ENCODE measurements around the gene ASB16. TPM values are rescaled to one million over a fixed set of nuclear protein-coding genes. Genes with fewer than 3 reads are reported as not detected.
"Not testable (repeated sequence)": the region's sequence is repeated elsewhere in the genome, so short reads cannot be mapped to it uniquely, and the experiment has no call there.

ASB16 gene
- polyA plus RNA-seq, 1 donor from 2014 or later: not detected

- no peak overlapping the region for H3K9ac ChIP-seq (ENCODE audit: low read length)
- H3K9me2 ChIP-seq (ENCODE audit: insufficient read depth, low read length): no peaks in the 10 kb centered on the region
- no peaks in the 10 kb centered on the region for H3K9me3 ChIP-seq (ENCODE audit: low read length)
- H3K79me2 ChIP-seq (replicated peaks; ENCODE audit: insufficient read depth, low read length): no peaks in the 10 kb centered on the region
- no peaks in the 10 kb centered on the region for H3K36me3 ChIP-seq (ENCODE audit: insufficient read depth, low read length)
- TF ChIP-seq RAD21 (conservative IDR thresholded peaks at IDR 0.05) (no peak), MXI1 (conservative IDR thresholded peaks at IDR 0.05; ENCODE audit: poor library complexity, severe bottlenecking) (no peak), SMC3 (conservative IDR thresholded peaks at IDR 0.05; ENCODE audit: poor library complexity) (no peak)
- no peak overlapping the region for H3K4me3 ChIP-seq (ENCODE audit: low read length)
- H3K4me2 ChIP-seq (ENCODE audit: low read length): no peak overlapping the region
- no peak overlapping the region for H3K27ac ChIP-seq (ENCODE audit: low read length)
- H3F3A ChIP-seq (ENCODE audit: insufficient read depth, low read length, poor library complexity, severe bottlenecking): no peaks in the 10 kb centered on the region
- H2AFZ ChIP-seq (ENCODE audit: low read depth, low read length): no peak overlapping the region
- H3K27me3 ChIP-seq (ENCODE audit: insufficient read depth, low read depth, low read length): no peaks in the 10 kb centered on the region
- H4K20me1 ChIP-seq (ENCODE audit: insufficient read depth): no peaks in the 10 kb centered on the region
Observed at GRCh38 chr17:44128383-44128782, 42.1 kb upstream of the ASB16 start.

GRCh38 chr17:44130693-44131349 lies 39.7 kb upstream of the ASB16 start:
- H3K79me2 ChIP-seq (replicated peaks; ENCODE audit: insufficient read depth, low read length): no peaks in the 10 kb centered on the region
- no peak overlapping the region for H3K4me3 ChIP-seq (ENCODE audit: low read length)
- H3K4me2 ChIP-seq (ENCODE audit: low read length): no peak overlapping the region
- no peaks in the 10 kb centered on the region for H3K9me3 ChIP-seq (ENCODE audit: low read length)
- no peaks in the 10 kb centered on the region for H3K36me3 ChIP-seq (ENCODE audit: insufficient read depth, low read length)
- H3K9ac ChIP-seq (ENCODE audit: low read length): no peak overlapping the region
- H3K27ac ChIP-seq (ENCODE audit: low read length): no peak overlapping the region
- no peak for TF ChIP-seq EP300 (conservative IDR thresholded peaks at IDR 0.05; ENCODE audit: poor library complexity, severe bottlenecking)
- no peak for TF ChIP-seq RAD21 (conservative IDR thresholded peaks at IDR 0.05)
- TF ChIP-seq MXI1 (conservative IDR thresholded peaks at IDR 0.05; ENCODE audit: poor library complexity, severe bottlenecking): no peak
- TF ChIP-seq SMC3 (conservative IDR thresholded peaks at IDR 0.05; ENCODE audit: poor library complexity): no peak
- TF ChIP-seq TAF1 (IDR thresholded peaks at IDR 0.05; ENCODE audit: low read depth): no peak
- no peak for TF ChIP-seq POLR2AphosphoS5 (IDR thresholded peaks at IDR 0.05)
- TF ChIP-seq, protein P1, sequence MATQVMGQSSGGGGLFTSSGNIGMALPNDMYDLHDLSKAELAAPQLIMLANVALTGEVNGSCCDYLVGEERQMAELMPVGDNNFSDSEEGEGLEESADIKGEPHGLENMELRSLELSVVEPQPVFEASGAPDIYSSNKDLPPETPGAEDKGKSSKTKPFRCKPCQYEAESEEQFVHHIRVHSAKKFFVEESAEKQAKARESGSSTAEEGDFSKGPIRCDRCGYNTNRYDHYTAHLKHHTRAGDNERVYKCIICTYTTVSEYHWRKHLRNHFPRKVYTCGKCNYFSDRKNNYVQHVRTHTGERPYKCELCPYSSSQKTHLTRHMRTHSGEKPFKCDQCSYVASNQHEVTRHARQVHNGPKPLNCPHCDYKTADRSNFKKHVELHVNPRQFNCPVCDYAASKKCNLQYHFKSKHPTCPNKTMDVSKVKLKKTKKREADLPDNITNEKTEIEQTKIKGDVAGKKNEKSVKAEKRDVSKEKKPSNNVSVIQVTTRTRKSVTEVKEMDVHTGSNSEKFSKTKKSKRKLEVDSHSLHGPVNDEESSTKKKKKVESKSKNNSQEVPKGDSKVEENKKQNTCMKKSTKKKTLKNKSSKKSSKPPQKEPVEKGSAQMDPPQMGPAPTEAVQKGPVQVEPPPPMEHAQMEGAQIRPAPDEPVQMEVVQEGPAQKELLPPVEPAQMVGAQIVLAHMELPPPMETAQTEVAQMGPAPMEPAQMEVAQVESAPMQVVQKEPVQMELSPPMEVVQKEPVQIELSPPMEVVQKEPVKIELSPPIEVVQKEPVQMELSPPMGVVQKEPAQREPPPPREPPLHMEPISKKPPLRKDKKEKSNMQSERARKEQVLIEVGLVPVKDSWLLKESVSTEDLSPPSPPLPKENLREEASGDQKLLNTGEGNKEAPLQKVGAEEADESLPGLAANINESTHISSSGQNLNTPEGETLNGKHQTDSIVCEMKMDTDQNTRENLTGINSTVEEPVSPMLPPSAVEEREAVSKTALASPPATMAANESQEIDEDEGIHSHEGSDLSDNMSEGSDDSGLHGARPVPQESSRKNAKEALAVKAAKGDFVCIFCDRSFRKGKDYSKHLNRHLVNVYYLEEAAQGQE (IDR thresholded peaks at IDR 0.05; ENCODE audit: borderline replicate concordance): no peak
- TF ChIP-seq, protein P2, sequence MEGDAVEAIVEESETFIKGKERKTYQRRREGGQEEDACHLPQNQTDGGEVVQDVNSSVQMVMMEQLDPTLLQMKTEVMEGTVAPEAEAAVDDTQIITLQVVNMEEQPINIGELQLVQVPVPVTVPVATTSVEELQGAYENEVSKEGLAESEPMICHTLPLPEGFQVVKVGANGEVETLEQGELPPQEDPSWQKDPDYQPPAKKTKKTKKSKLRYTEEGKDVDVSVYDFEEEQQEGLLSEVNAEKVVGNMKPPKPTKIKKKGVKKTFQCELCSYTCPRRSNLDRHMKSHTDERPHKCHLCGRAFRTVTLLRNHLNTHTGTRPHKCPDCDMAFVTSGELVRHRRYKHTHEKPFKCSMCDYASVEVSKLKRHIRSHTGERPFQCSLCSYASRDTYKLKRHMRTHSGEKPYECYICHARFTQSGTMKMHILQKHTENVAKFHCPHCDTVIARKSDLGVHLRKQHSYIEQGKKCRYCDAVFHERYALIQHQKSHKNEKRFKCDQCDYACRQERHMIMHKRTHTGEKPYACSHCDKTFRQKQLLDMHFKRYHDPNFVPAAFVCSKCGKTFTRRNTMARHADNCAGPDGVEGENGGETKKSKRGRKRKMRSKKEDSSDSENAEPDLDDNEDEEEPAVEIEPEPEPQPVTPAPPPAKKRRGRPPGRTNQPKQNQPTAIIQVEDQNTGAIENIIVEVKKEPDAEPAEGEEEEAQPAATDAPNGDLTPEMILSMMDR (IDR thresholded peaks at IDR 0.05; ENCODE audit: poor library complexity, severe bottlenecking): no peak
- TF ChIP-seq EZH2 (IDR thresholded peaks at IDR 0.05; ENCODE audit: borderline replicate concordance, insufficient read depth, low read length, poor library complexity, severe bottlenecking): no peak
- H3K27me3 ChIP-seq (ENCODE audit: insufficient read depth, low read depth, low read length): no peaks in the 10 kb centered on the region
- H3K9me2 ChIP-seq (ENCODE audit: insufficient read depth, low read length): no peaks in the 10 kb centered on the region
- H3F3A ChIP-seq (ENCODE audit: insufficient read depth, low read length, poor library complexity, severe bottlenecking): no peaks in the 10 kb centered on the region
- no peak overlapping the region for H2AFZ ChIP-seq (ENCODE audit: low read depth, low read length)
- H4K20me1 ChIP-seq (ENCODE audit: insufficient read depth): no peaks in the 10 kb centered on the region

DNA sequence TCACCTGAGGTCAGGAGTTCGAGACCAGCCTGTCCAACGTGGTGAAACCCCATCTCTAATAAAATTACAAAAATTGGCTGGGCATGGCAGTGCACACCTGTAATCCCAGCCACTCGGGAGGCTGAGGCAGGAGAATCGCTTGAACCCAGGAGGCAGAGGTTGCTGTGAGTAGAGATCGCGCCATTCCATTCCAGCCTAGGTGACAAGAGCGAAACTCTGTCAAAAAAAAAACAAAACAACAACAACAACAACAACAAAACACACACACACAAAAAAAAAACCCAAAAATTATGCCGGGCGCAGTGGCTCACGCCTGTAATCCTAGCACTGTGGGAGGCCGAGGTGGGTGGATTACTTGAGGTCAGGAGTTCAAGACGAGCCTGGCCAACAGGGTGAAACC lies 39.1 kb upstream of the ASB16 start:
- H3K4me2 ChIP-seq (ENCODE audit: low read length); H3F3A ChIP-seq (ENCODE audit: insufficient read depth, low read length, poor library complexity, severe bottlenecking); H2AFZ ChIP-seq (ENCODE audit: low read depth, low read length); H3K9me3 ChIP-seq (ENCODE audit: low read length); H3K4me3 ChIP-seq (ENCODE audit: low read length); H3K9me2 ChIP-seq (ENCODE audit: insufficient read depth, low read length); H3K27ac ChIP-seq (ENCODE audit: low read length); H3K27me3 ChIP-seq (ENCODE audit: insufficient read depth, low read depth, low read length); H3K9ac ChIP-seq (ENCODE audit: low read length); H4K20me1 ChIP-seq (ENCODE audit: insufficient read depth); H3K79me2 ChIP-seq (replicated peaks; ENCODE audit: insufficient read depth, low read length); H3K36me3 ChIP-seq (ENCODE audit: insufficient read depth, low read length): not testable (repeated sequence)
